Hepatocyte (in vitro differentiated cells): ENCODE results near the gene MORC1. TPM values are rescaled to one million over a fixed set of nuclear protein-coding genes. Genes with fewer than 3 reads are reported as not detected.

Source experiments
- DNase-seq: peaks from one replicate; pipeline ENCODE4 v3.0.0-alpha.2; 2016; ENCODE audit warnings: low spot score
- H2AFZ ChIP-seq: fragments of 200-600 bp; sonication (generic); 2 replicates; pipeline ENCODE4 v1.6.0; 2016; ENCODE audit warnings: antibody characterized with exemption, mild to moderate bottlenecking
- H3K27ac ChIP-seq: fragments of 200-600 bp; sonication (generic); 2 replicates; pipeline ENCODE4 v1.5.1; 2016; ENCODE audit warnings: mild to moderate bottlenecking
- H3K27me3 ChIP-seq: fragments of 200-600 bp; sonication (generic); 2 replicates; pipeline ENCODE4 v1.6.1; 2016
- H3K36me3 ChIP-seq: fragments of 200-600 bp; sonication (generic); replicated peaks from 2 replicates; pipeline ENCODE4 v1.5.1; 2016; ENCODE audit warnings: low read depth; ENCODE audit not compliant: insufficient read depth
- H3K4me1 ChIP-seq: fragments of 200-600 bp; sonication (generic); 2 replicates; pipeline ENCODE4 v1.5.1; 2016; ENCODE audit warnings: mild to moderate bottlenecking, moderate library complexity; ENCODE audit not compliant: insufficient read depth
- H3K4me2 ChIP-seq: fragments of 200-600 bp; sonication (generic); 2 replicates; pipeline ENCODE4 v1.6.0; 2016
- H3K4me3 ChIP-seq: fragments of 200-600 bp; sonication (generic); 2 replicates; pipeline ENCODE4 v1.5.1; 2016; ENCODE audit warnings: mild to moderate bottlenecking
- H3K79me2 ChIP-seq: fragments of 200-600 bp; sonication (generic); 2 replicates; pipeline ENCODE4 v1.6.0; 2017; ENCODE audit warnings: mild to moderate bottlenecking
- H3K9me2 ChIP-seq: fragments of 200-600 bp; sonication (generic); replicated peaks from 2 replicates; pipeline ENCODE4 v1.6.0; 2017; ENCODE audit warnings: mild to moderate bottlenecking; ENCODE audit not compliant: insufficient read depth
- H3K9me3 ChIP-seq: fragments of 200-600 bp; sonication (generic); 2 replicates; pipeline ENCODE4 v1.5.1; 2016; ENCODE audit warnings: low read depth, mild to moderate bottlenecking
- H4K20me1 ChIP-seq: fragments of 200-600 bp; sonication (generic); 2 replicates; pipeline ENCODE4 v1.6.0; 2016; ENCODE audit warnings: mild to moderate bottlenecking; ENCODE audit not compliant: insufficient read depth, poor library complexity, severe bottlenecking
- EZH2 ChIP-seq: fragments of 200-600 bp; sonication (generic); IDR thresholded peaks from 2 replicates; pipeline ENCODE4 v1.6.1; 2016; ENCODE audit warnings: antibody characterized with exemption, mild to moderate bottlenecking, borderline replicate concordance
- EZH2phosphoT487 ChIP-seq: fragments of 200-600 bp; sonication (generic); IDR thresholded peaks from one replicate; pipeline ENCODE4 v1.6.1; 2018; ENCODE audit warnings: antibody characterized with exemption, mild to moderate bottlenecking, low read depth, moderate library complexity; ENCODE audit not compliant: unreplicated experiment, severe bottlenecking
- WGBS: methylation state at CpG from one replicate; pipeline ENCODE4 v1.1.6; 2016; ENCODE audit warnings: low lambda C conversion rate; ENCODE audit errors: missing lambda C conversion rate; 5-methylcytosine and 5-hydroxymethylcytosine counted together
- polyA plus RNA-seq: library from polyadenylated mRNA; unstranded; fragments of >200 nt; fragmentation: Nextera tagmentation; extraction: Ambion mirVana; gene quantifications from 2 replicates; pipeline ENCODE4 v1.2.1, GENCODE V29; 2016
- total RNA-seq: library from RNA; depleted of rRNA; stranded (reverse); fragments of >200 nt; gene quantifications from 2 replicates; pipeline ENCODE4 v1.2.3, GENCODE V29; 2014
- TF ChIP-seq, protein P1 (sequence below): fragments of 200-600 bp; sonication (generic); IDR thresholded peaks from 2 replicates; pipeline ENCODE4 v1.5.1; 2016; ENCODE audit warnings: antibody characterized with exemption, mild to moderate bottlenecking; ENCODE audit not compliant: poor library complexity

MORC1 gene
- total and polyA plus RNA-seq, 2 experiments from 2014 or later = 2.8 to 6.7 TPM

DNA sequence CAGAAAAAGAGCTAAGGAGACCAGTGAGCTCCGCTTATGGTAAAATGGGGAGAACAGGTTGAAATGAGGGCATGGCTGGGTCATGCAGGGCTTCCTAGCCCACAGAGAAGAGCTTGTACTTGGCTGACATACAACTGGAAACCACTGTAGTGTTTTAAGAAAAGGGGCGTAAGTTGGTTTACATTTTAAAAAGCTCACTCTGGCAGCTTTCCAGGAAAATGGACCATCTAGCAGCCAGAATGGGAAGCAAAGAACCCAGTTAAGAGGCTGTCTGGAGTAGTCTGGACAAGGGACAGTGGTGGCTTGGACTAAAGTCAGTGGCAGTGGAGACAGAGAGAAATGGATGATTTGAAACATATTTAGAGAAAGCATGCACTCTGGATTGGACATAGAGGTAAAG is 1.9 kb downstream of the MORC1 start:
- Histone ChIP-seq H3K4me3 (no peak overlapping the region), H3K36me3 (no peaks in the 10 kb centered on the region), H3K27me3 (no peaks in the 10 kb centered on the region), H4K20me1 (no peaks in the 10 kb centered on the region), H3K27ac (no peak overlapping the region), H3K9me2 (no peaks in the 10 kb centered on the region), H3K9me3 (no peaks in the 10 kb centered on the region), H3K79me2 (no peaks in the 10 kb centered on the region), H2AFZ (no peak overlapping the region), H3K4me1 (no peaks in the 10 kb centered on the region), H3K4me2 (no peak overlapping the region)
- TF ChIP-seq, protein P1, sequence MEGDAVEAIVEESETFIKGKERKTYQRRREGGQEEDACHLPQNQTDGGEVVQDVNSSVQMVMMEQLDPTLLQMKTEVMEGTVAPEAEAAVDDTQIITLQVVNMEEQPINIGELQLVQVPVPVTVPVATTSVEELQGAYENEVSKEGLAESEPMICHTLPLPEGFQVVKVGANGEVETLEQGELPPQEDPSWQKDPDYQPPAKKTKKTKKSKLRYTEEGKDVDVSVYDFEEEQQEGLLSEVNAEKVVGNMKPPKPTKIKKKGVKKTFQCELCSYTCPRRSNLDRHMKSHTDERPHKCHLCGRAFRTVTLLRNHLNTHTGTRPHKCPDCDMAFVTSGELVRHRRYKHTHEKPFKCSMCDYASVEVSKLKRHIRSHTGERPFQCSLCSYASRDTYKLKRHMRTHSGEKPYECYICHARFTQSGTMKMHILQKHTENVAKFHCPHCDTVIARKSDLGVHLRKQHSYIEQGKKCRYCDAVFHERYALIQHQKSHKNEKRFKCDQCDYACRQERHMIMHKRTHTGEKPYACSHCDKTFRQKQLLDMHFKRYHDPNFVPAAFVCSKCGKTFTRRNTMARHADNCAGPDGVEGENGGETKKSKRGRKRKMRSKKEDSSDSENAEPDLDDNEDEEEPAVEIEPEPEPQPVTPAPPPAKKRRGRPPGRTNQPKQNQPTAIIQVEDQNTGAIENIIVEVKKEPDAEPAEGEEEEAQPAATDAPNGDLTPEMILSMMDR = no peak
- TF ChIP-seq EZH2phosphoT487 = no peak
- DNase-seq = no peak
- WGBS = 63% methylated on average over 2 of the region's 2 CpGs

DNA sequence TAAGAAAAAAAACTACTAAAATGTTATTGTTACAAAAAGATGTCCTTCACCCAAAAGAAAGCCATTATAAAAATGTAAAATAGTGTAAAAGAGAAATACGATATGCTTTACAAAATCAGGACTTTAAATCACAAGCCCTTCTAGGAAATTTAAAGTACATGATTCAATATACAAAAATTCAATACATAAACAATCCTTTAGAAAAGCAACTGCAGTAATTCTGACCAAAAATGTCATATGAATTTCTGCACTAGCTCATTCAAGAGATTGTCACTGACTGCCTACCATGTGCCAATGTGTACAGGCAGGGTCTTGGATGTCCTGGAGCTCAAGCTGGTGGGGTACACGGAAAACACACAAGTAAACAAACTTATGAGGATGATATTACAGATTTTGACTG is 2.5 kb downstream of the MORC1 start:
- Histone ChIP-seq H3K4me3 (no peak overlapping the region), H3K27me3 (no peaks in the 10 kb centered on the region), H3K4me2 (no peak overlapping the region), H3K9me2 (no peaks in the 10 kb centered on the region), H3K27ac (no peak overlapping the region), H4K20me1 (no peaks in the 10 kb centered on the region), H3K9me3 (no peaks in the 10 kb centered on the region), H3K79me2 (no peaks in the 10 kb centered on the region), H3K4me1 (no peaks in the 10 kb centered on the region), H2AFZ (no peak overlapping the region), H3K36me3 (no peaks in the 10 kb centered on the region)
- 75% methylated on average over 2 of the region's 2 CpGs for WGBS
- no peak for DNase-seq
- no peak for TF ChIP-seq EZH2phosphoT487

- WGBS = 62% methylated on average over 4 of the region's 4 CpGs
- no peaks in the 10 kb centered on the region for H3K9me2 ChIP-seq
- TF ChIP-seq EZH2phosphoT487 = no peak
- TF ChIP-seq, protein P1 = no peak
- no peaks in the 10 kb centered on the region for H4K20me1 ChIP-seq
- H3K79me2 ChIP-seq = no peaks in the 10 kb centered on the region
- H3K27ac ChIP-seq = no peak overlapping the region
- H3K27me3 ChIP-seq = no peaks in the 10 kb centered on the region
- no peaks in the 10 kb centered on the region for H3K36me3 ChIP-seq
- no peak overlapping the region for H3K4me3 ChIP-seq
- no peak overlapping the region for H3K4me2 ChIP-seq
- no peak for DNase-seq
- H2AFZ ChIP-seq = no peak overlapping the region
- no peaks in the 10 kb centered on the region for H3K9me3 ChIP-seq
- H3K4me1 ChIP-seq = no peaks in the 10 kb centered on the region
These were observed 3.2 kb downstream of the MORC1 start for GRCh38 chr3:109114746-109115145.

DNA sequence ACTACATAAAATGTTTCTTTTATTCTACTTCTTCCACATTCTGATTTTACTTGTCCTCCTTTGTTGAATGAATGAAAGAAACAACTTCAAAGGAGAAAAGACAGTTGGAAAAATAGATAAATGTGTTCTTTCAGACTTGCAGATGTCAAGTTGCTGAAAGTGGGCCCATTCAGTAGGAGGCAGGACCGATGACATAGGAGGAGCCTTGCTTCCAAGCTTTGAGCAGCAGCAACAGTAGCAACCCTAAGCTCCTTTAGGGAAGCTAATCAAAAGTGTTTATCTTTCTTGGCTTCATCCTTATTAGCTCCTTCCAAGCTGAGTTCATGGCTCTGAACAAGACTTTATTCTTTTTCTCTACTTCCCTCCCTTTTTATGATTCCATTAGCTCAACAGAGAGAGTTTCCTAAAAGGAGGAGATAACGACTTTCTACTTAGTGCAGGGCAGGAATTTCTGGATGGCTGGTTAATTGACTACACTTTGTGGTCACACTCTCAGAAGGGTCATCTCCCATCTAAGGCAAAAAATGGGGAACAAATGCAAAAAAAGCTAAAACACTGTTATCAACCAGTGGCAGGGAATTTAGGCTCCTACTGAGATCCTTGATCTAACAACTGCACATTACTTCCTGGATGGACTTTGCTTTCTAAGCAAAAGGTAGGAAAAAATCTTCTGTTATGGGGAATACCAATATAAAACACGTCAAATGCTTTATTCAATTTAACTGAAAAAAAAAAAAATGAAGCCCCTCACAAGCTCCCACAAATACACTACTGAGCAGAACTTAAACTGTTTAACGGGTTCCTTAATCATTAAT is 4.8 kb downstream of the MORC1 start:
- Histone ChIP-seq H3K4me2 (no peak overlapping the region), H3K9me2 (no peaks in the 10 kb centered on the region), H3K4me1 (no peaks in the 10 kb centered on the region), H3K4me3 (no peak overlapping the region), H3K36me3 (no peaks in the 10 kb centered on the region), H3K9me3 (no peaks in the 10 kb centered on the region), H3K79me2 (no peaks in the 10 kb centered on the region), H4K20me1 (no peaks in the 10 kb centered on the region), H3K27ac (no peak overlapping the region), H3K27me3 (no peaks in the 10 kb centered on the region), H2AFZ (no peak overlapping the region)
- TF ChIP-seq EZH2phosphoT487 (no peak), EZH2 (no peak)
- TF ChIP-seq, protein P1 = no peak
- WGBS = 72% methylated on average over 4 of the region's 4 CpGs
- DNase-seq = no peak
